H1 (cell line): ENCODE results near the gene HUWE1.

Experiments used
- CTBP2 ChIP-seq: IDR thresholded peaks from 2 replicates; pipeline ENCODE4 v1.7.0; 2011; ENCODE audit warnings: borderline replicate concordance, mild to moderate bottlenecking, moderate library complexity, mixed read lengths, low read length; ENCODE audit not compliant: insufficient read depth, insufficient read length
- TF ChIP-seq, protein P1 (sequence below): IDR thresholded peaks from 2 replicates; pipeline ENCODE4 v1.6.1; 2012; ENCODE audit warnings: inconsistent platforms

DNA sequence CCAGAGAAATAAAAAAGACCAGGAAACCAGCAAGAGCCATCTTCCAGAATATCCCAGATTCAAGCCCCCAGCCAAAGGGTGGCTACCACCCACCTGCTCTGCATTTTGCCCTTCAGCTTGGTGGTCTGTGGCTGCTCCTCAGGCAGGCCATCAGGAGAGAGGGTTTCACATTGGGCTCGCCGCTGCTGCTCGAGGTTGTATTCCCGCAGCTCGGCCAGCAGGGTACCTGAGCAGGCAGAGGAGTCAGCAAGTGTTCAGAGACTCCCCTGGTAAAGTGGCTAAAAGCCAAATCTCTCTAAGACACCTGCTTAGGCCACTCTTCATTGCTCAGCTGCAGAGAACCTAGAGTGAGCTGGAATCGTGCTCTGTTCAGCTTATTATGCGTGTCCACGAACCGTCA is 141.6 kb downstream of the HUWE1 start:
- TF ChIP-seq, protein P1, sequence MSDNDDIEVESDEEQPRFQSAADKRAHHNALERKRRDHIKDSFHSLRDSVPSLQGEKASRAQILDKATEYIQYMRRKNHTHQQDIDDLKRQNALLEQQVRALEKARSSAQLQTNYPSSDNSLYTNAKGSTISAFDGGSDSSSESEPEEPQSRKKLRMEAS, result no peak
- TF ChIP-seq CTBP2, result no peak
